22Rv1 (cell line): ENCODE results near the gene SFXN3.

ENCODE experiments used
- ZFX ChIP-seq: fragments of 450-650 bp; IDR thresholded peaks from 2 replicates; pipeline ENCODE4 v1.6.1; 2017; ENCODE audit warnings: antibody characterized with exemption, borderline replicate concordance
- TF ChIP-seq, protein P1 (sequence below): fragments of 450-650 bp; IDR thresholded peaks from 2 replicates; pipeline ENCODE4 v1.5.1; 2017; ENCODE audit warnings: mild to moderate bottlenecking

DNA sequence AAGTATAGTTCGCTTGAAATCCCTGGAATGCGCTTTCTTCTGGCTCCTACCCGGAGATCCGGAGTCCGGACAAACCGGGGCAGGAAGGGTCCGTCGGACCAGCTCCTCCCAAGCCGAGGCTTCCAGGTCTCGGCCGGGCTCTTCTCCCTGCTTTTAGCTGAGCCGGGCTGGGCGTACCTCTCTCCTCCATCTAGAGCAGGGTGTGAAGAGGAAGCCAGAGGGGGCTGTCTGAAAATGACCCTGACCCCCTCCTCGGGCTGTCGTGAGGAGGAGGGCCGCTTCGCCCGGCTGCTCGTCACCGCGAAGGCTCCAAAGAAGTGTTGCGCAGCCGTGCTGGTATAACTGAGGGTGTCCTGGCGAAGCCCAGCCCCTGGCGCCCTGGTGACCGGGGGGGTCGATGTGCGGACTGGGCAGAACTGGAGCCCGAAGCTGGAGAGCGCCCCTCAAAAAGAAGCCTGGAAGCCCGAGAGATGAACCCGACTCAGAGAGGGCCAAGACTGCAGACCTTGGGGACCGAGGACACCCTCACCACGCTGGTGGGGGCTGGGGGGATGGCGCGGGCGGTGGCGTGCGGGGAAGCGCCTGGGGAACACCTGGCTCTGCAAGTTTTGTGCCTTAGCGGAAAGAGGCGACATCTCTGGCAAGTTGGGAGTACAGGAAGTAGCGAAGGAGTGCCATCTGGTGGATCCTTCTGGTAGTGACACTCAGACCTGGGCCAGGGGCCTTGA is 36.5 kb downstream of the SFXN3 start:
- TF ChIP-seq, protein P1, sequence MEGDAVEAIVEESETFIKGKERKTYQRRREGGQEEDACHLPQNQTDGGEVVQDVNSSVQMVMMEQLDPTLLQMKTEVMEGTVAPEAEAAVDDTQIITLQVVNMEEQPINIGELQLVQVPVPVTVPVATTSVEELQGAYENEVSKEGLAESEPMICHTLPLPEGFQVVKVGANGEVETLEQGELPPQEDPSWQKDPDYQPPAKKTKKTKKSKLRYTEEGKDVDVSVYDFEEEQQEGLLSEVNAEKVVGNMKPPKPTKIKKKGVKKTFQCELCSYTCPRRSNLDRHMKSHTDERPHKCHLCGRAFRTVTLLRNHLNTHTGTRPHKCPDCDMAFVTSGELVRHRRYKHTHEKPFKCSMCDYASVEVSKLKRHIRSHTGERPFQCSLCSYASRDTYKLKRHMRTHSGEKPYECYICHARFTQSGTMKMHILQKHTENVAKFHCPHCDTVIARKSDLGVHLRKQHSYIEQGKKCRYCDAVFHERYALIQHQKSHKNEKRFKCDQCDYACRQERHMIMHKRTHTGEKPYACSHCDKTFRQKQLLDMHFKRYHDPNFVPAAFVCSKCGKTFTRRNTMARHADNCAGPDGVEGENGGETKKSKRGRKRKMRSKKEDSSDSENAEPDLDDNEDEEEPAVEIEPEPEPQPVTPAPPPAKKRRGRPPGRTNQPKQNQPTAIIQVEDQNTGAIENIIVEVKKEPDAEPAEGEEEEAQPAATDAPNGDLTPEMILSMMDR: peak; percentile 91
- TF ChIP-seq ZFX: no peak
